HEK293T (cell line): Measurements from ENCODE around the gene TEPSIN.
A peak's percentile ranks its signal among the peaks of the same experiment; 100 is the strongest.

Source experiments
- CTCF ChIA-PET: fragments of 350-600 bp; formaldehyde crosslinking; extraction: SDS; loops from one replicate; lab custom pipeline; 2021; ENCODE audit warnings: antibody characterized with exemption, inconsistent platforms; lab: Yijun Ruan, JAX
- POLR2A ChIA-PET: fragments of 350-600 bp; formaldehyde crosslinking; extraction: SDS; loops from one replicate; lab custom pipeline; 2020; ENCODE audit warnings: antibody characterized with exemption, inconsistent platforms; lab: Yijun Ruan, JAX
- DNase-seq: peaks from one replicate; pipeline ENCODE4 v3.0.0; 2012; ENCODE audit warnings: mixed read lengths; ENCODE audit errors: extremely low spot score
- ARNT ChIP-seq: fragments of 450-650 bp; IDR thresholded peaks from 2 replicates; pipeline ENCODE4 v1.6.1; 2017; ENCODE audit warnings: mild to moderate bottlenecking
- BHLHE40 ChIP-seq: fragments of 450-650 bp; IDR thresholded peaks from 2 replicates; pipeline ENCODE4 v1.6.1; 2016; ENCODE audit warnings: mild to moderate bottlenecking, moderate library complexity, borderline replicate concordance
- CTBP1 ChIP-seq: fragments of 450-650 bp; IDR thresholded peaks from 2 replicates; pipeline ENCODE4 v1.6.1; 2016; ENCODE audit warnings: borderline replicate concordance
- ELF4 ChIP-seq: fragments of 450-650 bp; IDR thresholded peaks from 2 replicates; pipeline ENCODE4 v1.6.1; 2017; ENCODE audit warnings: antibody characterized with exemption
- FOXA1 ChIP-seq: fragments of 450-650 bp; IDR thresholded peaks from 2 replicates; pipeline ENCODE4 v1.6.1; 2016; ENCODE audit warnings: mild to moderate bottlenecking
- FOXK2 ChIP-seq: fragments of 450-650 bp; IDR thresholded peaks from 2 replicates; pipeline ENCODE4 v1.6.1; 2016; ENCODE audit warnings: mild to moderate bottlenecking
- FOXM1 ChIP-seq: fragments of 450-650 bp; IDR thresholded peaks from 2 replicates; pipeline ENCODE4 v1.6.1; 2017; ENCODE audit warnings: mild to moderate bottlenecking, borderline replicate concordance
- HDGF ChIP-seq: fragments of 450-650 bp; IDR thresholded peaks from 2 replicates; pipeline ENCODE4 v1.6.1; 2017; ENCODE audit warnings: antibody characterized with exemption, borderline replicate concordance
- L3MBTL2 ChIP-seq: fragments of 450-650 bp; conservative IDR thresholded peaks from 2 replicates; pipeline ENCODE4 v1.6.1; 2016; ENCODE audit warnings: mild to moderate bottlenecking
- LEF1 ChIP-seq: fragments of 450-650 bp; IDR thresholded peaks from 2 replicates; pipeline ENCODE4 v1.6.1; 2017; ENCODE audit warnings: mild to moderate bottlenecking, borderline replicate concordance
- NFRKB ChIP-seq: fragments of 450-650 bp; IDR thresholded peaks from 2 replicates; pipeline ENCODE4 v1.6.1; 2016; ENCODE audit warnings: mild to moderate bottlenecking, moderate library complexity
- PKNOX1 ChIP-seq: fragments of 450-650 bp; IDR thresholded peaks from 2 replicates; pipeline ENCODE4 v1.6.1; 2016
- SP1 ChIP-seq: fragments of 450-650 bp; IDR thresholded peaks from 2 replicates; pipeline ENCODE4 v1.6.1; 2017
- SUZ12 ChIP-seq: fragments of 450-650 bp; IDR thresholded peaks from 2 replicates; pipeline ENCODE4 v1.6.1; 2016; ENCODE audit warnings: mild to moderate bottlenecking
- TARDBP ChIP-seq: fragments of 450-650 bp; IDR thresholded peaks from 2 replicates; pipeline ENCODE4 v1.6.1; 2016
- ZNF384 ChIP-seq: fragments of 450-650 bp; IDR thresholded peaks from 2 replicates; pipeline ENCODE4 v1.6.1; 2016

The TEPSIN gene

GRCh38 chr17:81233316-81233715, 5.5 kb downstream of the TEPSIN start:
- DNase-seq = no peak
- POLR2A ChIA-PET = interaction anchor here (3.4 kb wide), 1 partner anchor 10 kb away, joined by 13 read pairs; the partner anchor contains the start of gene CEP131
- CTCF ChIA-PET = no interaction called here
- TF ChIP-seq PKNOX1 (no peak), HDGF (no peak), SP1 (no peak), CTBP1 (no peak), ARNT (no peak), SUZ12 (no peak), ZNF384 (no peak), TARDBP (no peak), FOXK2 (no peak), FOXM1 (no peak), FOXA1 (no peak), L3MBTL2 (no peak), NFRKB (no peak), BHLHE40 (no peak), LEF1 (no peak)

GRCh38 chr17:81232616-81233241, 6.1 kb downstream of the TEPSIN start:
- POLR2A ChIA-PET = interaction anchor here (3.4 kb wide), 1 partner anchor 10 kb away, joined by 13 read pairs; the partner anchor contains the start of gene CEP131

GRCh38 chr17:81231766-81232581, 6.9 kb downstream of the TEPSIN start:
- TF ChIP-seq FOXM1 (no peak), ARNT (no peak), ELF4 (no peak), L3MBTL2 (no peak), ZNF384 (no peak), NFRKB (no peak), HDGF (no peak), FOXK2 (no peak)
- CTCF ChIA-PET = interaction anchor here (1.6 kb wide), 1 partner anchor 89 kb away, joined by 5 read pairs; no protein-coding TSS in a partner anchor

More at GRCh38 chr17:81232616-81233241, 6.1 kb downstream of the TEPSIN start:
- CTCF ChIA-PET = interaction anchor here (1.6 kb wide), 1 partner anchor 90 kb away, joined by 5 read pairs; no protein-coding TSS in a partner anchor
- TF ChIP-seq PKNOX1 (no peak), ZNF384 (no peak), BHLHE40 (no peak), NFRKB (no peak), ELF4 (no peak)
- DNase-seq = no peak

GRCh38 chr17:81231121-81231645, 7.7 kb downstream of the TEPSIN start:
- TF ChIP-seq FOXA1 (no peak), TARDBP (no peak; the same call in 1 of the 2 replicates), FOXM1 (no peak)
- POLR2A ChIA-PET = interaction anchor here (2.0 kb wide), 1 partner anchor 8 kb away, joined by 11 read pairs; the partner anchor contains the start of genes NDUFAF8 and TEPSIN
- no peak for DNase-seq
- CTCF ChIA-PET = interaction anchor here (1.2 to 1.6 kb wide), 3 partner anchors 8 to 89 kb away, joined by 3 to 5 read pairs (median 4); partner anchors contain the start of genes NDUFAF8 and TEPSIN

More at GRCh38 chr17:81231766-81232581, 6.9 kb downstream of the TEPSIN start:
- DNase-seq = no peak
- POLR2A ChIA-PET = interaction anchor here (3.4 kb wide), 1 partner anchor 9 kb away, joined by 13 read pairs; the partner anchor contains the start of gene CEP131

GRCh38 chr17:81230043-81230820, 8.6 kb downstream of the TEPSIN start:
- POLR2A ChIA-PET = interaction anchor here (2.0 kb wide), 1 partner anchor 9 kb away, joined by 11 read pairs; the partner anchor contains the start of genes NDUFAF8 and TEPSIN
- no peak for TF ChIP-seq ARNT
- TF ChIP-seq HDGF = 0 out of 2 replicates have a peak, but pooled peaks have one; percentile 28
- TF ChIP-seq SUZ12 = no peak
- TF ChIP-seq ELF4 = no peak
- no peak for TF ChIP-seq L3MBTL2
- CTCF ChIA-PET = interaction anchor here (0.6 to 1.4 kb wide), 3 partner anchors 9 to 88 kb away, joined by 3 to 4 read pairs (median 3); partner anchors contain the start of genes NDUFAF8 and TEPSIN
- DNase-seq = peak; percentile 63

GRCh38 chr17:81229666-81229920, 9.3 kb downstream of the TEPSIN start:
- POLR2A ChIA-PET = interaction anchor here (2.0 kb wide), 1 partner anchor 9 kb away, joined by 11 read pairs; the partner anchor contains the start of genes NDUFAF8 and TEPSIN
- CTCF ChIA-PET = interaction anchor here (1.4 kb wide), 1 partner anchor 9 kb away, joined by 4 read pairs; the partner anchor contains the start of genes NDUFAF8 and TEPSIN
- DNase-seq = no peak
- TF ChIP-seq TARDBP (no peak), FOXM1 (no peak), ZNF384 (no peak), L3MBTL2 (no peak), FOXK2 (no peak), SUZ12 (no peak), HDGF (no peak), CTBP1 (no peak), FOXA1 (no peak), NFRKB (no peak), PKNOX1 (no peak)
